ENCODE results near the gene UBE2N.

The UBE2N gene

DNA sequence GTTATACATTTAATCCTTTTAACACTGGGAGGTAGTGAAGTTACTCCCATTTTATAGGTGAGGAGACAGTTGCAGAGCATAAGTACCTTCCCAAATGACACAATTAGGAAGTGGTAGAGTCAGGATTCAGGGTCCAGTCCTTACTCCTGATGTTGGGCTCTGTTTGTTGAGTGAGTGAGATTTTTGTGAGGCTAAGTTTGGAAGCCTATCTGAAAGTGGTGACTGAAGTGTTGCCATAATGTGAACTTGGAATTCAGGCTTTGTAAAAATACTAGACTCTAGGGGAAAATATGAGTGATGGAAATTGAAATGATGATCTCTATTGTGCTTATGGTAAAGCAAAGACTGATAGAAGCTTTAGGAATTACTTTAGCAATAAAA is 61.8 kb downstream of the UBE2N start:
- no peak for DNase-seq (ENCODE audit: low spot score)

GRCh38 chr12:93379326-93379980 is 62.3 kb downstream of the UBE2N start:
- DNase-seq (ENCODE audit: low spot score): no peak

GRCh38 chr12:93378998-93379325 is 62.8 kb downstream of the UBE2N start:
- no peak for DNase-seq (ENCODE audit: low spot score)

GRCh38 chr12:93378196-93378997 is 63.4 kb downstream of the UBE2N start:
- peak; percentile 49 for DNase-seq (ENCODE audit: low spot score)

DNA sequence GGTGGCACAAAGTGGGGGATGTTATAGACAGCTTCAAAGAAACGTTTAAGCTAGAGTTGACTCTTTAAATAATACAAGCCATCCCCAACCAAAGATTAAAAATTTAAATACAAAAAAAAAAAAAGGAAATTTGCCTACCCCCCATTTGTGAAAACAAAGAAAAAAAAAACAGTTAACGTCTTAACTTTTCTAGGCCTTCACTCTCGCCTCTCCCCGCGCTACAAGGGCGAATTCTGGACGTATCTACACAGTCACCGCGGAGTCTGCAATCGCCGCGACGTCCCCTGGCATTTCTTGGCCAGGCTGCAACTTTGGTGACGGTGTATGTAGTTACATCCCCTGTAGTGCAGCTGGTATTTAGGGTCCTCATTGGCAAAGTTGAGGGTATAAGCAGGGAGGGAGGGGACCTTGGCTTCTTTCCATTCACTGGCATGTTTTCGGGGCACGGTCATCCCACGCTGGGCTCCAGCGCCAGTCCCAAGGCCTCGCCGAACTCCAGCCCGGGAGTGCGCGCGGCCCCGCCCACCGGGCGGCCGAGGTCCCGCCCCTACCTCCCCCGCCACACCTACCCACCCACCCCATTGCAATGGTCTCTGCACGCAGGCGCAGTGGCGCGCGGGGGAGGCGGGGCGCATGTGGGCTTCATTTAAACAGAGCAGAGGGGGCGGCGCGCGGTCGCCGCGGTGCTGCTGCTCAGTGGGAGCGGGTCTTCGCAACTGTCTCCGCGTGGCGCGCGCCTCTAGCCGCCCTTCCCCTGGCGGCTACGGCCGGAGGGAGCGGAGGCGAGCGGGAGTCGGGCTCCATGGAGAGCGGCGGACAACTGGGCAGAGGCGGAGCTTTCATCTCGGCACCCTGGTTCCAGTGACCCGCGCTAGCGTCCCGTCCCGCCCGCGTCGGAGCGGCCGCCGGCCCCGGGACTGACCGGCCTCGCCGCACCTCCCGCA is 64.2 kb downstream of the UBE2N start, which contains the start of gene NUDT4:
NUDT4 (plus strand) TSS at position 674 of the 944 bp plus-strand sequence. CDS start 398 bp downstream, outside the sequence.
- DNase-seq (ENCODE audit: low spot score): peak; percentile 97

DNA sequence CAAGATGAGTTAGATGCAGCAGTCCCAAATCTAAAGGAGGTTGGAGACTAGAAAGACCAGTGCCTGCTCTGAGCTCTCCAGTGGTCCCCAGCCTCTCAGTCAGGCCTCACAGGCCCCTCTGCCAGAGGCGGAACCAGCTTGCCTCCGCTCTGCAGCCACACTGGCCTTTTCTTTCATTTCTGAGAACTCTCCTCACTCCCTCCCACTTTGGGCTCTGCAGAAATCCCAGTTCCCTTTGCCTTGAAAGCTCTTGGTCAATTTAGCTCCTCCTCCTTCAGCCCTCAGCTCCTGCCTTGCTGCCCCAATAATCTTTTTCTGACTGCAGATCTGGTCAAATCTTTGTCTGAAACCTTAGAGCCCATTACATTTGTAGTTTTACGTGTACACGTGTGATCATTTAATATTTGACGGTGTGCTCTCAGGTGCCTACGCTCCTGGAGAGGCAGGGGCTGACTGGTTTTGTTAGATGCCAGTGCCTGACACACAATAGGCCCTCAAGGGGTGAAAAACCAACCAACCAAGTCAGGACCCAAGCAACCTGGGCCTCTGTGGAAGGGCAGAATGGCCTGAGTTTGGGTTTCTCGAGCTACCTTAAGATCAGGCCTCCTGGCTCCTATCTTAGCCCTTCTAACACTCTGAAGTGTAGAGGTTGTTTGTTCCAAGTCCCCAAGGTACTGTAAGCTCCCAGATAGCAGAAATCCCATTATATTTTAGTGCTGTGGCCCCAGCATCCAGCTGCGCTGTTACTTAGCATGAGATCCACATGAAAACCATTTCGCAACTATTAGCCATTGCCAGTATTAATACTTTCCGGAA is 65.1 kb downstream of the UBE2N start:
- DNase-seq (ENCODE audit: low spot score): no peak

GRCh38 chr12:93375906-93376305 is 65.8 kb downstream of the UBE2N start:
- DNase-seq (ENCODE audit: low spot score): no peak

DNA sequence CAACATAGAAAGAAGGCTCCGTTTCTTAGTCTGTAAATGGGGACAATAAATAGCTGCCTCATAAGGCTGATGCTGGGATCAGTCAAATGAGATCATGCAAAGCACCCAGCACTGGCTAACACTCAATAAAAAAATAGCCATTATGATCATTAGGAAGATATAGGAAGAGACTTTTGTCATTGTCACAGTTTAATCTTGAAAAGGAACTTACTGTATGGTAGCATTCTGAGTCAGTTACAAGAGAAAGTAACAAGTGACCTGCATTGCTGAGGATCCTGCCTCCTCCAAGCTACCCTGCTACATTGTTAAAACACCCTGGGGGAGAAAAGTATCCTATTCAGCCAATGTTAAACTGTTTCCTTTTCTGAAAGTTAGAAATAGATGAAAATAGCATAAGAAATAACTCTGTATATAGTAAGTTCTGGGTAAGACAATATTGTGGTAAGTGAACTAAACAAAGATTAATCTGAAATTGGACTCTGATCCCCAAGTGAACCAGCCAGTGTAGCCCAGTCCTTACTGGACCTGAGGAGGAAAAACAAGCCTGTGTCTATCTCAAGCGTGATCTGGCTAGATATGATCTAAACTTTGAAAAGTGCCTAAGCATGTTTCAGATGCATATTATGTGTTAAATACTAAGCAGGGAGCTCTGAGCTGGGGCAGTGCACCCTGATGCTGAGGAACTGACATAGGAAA is 67.6 kb downstream of the UBE2N start:
- DNase-seq (ENCODE audit: low spot score): no peak

- no peak for DNase-seq (ENCODE audit: low spot score)
Measured at GRCh38 chr12:93370947-93371346, 70.8 kb downstream of the UBE2N start.

- no peak for DNase-seq (ENCODE audit: low spot score)
Measured at GRCh38 chr12:93369505-93369904, 72.2 kb downstream of the UBE2N start.

GRCh38 chr12:93368766-93369165 is 73.0 kb downstream of the UBE2N start:
- DNase-seq (ENCODE audit: low spot score): no peak

DNA sequence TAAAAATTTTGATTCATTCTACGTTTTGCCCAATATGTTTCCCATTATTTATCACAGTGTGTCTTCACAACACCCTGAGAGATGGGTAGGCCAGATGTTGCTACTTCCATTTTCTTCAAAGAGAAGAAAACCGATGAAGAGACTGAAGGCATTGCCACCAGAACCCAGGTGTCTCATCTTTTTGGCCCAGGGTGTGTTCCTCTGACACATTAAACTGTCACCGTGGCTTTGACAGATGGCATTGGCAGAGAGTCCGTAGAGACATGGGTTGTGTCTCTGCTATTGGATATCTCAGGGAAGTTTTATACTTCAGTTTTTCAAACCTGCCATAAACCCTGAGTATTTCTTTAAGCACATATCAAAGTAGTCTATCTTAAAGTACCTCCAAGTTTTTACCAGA is 75.3 kb downstream of the UBE2N start:
- no peak for DNase-seq (ENCODE audit: low spot score)

DNA sequence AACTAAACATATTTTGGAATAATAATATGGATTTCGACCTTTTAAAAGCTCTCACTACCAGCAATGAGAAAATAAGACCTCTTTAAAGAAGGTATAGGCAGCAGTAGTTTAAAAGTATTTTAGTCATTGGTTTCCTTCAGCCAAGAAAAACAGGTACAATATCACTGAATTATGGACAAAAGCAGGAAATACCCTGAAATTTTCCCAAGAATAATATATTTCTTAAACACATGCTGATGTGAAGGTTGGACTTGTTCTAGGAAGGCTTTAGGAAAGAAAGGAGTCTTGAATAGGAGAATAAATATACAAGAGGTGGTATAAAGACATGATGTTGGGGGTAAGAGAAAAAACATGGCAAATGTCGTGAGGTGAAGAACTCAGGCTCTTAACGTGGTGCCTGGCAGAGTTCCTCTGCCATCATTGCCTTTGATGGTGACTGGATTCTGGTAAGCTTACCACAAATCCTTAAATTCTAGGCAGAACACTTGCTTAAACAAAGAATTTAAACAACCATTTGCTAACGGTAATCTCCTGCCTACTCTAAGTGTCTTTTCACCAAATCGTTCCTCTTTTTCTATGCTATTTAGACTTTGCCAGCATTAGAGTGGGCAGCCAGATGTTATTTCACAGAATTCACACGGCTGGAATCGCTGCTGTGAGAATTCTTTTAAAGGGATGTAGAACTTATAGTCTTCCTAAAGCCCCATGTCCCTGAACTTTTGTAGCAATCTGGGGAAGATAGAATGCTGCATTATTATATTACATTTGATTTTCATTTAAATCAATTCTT is 75.9 kb downstream of the UBE2N start:
- DNase-seq (ENCODE audit: low spot score): no peak

- peak; percentile 10 for DNase-seq (ENCODE audit: low spot score)
Measured at GRCh38 chr12:93363841-93364297, 77.9 kb downstream of the UBE2N start.

DNA sequence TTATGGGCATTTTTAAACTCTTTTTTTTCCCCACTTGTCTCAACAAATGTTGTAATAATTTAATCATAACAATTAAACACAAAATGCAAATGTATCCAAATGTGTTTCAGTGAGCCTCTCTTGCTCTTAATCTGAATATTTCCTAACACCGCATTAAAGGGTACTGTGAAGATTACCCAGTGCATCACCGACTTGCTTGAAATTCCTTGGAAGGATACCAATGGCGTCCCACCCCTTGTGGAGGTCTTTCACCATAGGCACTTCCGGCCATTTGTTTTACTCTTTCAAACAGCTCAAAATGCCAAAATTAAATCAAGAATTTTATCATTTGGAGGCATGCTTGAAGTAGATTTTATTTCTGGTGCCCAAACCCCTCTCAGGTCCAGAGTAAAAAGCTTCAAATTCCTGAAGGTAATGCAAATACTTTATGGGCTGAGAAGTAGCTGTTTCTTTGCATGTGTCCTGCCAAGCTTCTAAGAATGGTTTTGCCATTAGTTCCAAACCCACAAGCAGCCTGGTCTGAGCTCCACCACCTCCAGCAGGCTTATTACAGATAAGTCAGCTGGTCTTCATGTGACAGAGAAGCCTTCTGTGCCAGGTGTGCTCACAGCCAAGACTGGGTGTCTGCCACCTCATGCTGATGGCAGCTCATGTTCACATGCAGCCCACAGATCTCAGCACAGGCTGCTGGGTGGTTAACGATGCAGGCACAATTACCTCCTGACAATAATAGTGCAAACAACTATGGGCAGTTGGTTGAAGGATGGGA is 80.4 kb downstream of the UBE2N start:
- DNase-seq (ENCODE audit: low spot score): no peak

DNA sequence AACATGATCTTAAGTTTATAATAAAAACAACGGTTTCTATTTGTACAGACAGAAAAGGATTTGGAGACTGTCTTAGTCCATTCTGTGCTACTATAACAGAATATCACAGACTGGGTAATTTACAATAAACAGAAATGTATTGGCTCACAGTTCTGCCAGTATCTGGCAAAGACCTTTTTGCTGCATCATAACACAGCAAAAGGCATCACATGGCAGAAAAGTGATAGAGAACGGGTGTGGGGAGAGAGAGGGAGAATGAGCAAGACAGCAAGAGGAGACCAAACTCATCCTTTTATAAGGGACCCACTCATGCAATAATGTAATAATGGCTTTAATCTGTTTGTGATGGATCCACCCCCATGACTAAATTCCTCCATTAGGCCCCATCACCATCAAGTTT is 81.1 kb downstream of the UBE2N start:
- no peak for DNase-seq (ENCODE audit: low spot score)

DNA sequence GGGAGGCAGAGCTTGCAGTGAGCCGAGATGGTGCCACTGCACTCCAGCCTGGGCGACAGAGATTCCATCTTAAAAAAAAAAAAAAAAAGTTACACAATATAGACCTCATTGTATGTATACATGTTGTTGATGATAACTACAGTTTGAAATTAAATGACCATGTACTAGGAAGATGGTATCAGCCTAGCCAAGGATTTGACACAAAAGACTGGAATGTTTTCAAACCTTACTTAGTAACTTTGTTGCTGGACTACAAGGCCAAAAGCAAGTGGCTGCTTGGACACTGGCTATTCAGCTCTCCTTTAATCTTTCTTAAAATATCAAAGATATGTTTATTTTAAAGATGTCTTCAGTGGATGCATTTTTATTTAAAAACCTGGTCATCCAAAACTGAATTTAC is 82.9 kb downstream of the UBE2N start:
- no peak for DNase-seq (ENCODE audit: low spot score)

- no peak for DNase-seq (ENCODE audit: low spot score)
Measured at GRCh38 chr12:93358058-93358457, 83.7 kb downstream of the UBE2N start.

GRCh38 chr12:93356214-93356613 is 85.5 kb downstream of the UBE2N start:
- DNase-seq (ENCODE audit: low spot score): no peak

All from CD4-positive, alpha-beta T cell treated with Interleukin-6 at 100 ng/mL for 8 hours (primary cell).